GM21390 (cell line): ENCODE results near the gene RAP1GAP.
"Not testable (repeated sequence)": the region's sequence is repeated elsewhere in the genome, so short reads cannot be mapped to it uniquely, and the experiment has no call there.

ENCODE experiments used
- ATAC-seq: cut with Tn5 transposase; IDR thresholded peaks from one replicate; pipeline ENCODE4 v1.9.1; 2021; ENCODE audit not compliant: unreplicated experiment

RAP1GAP gene

GRCh38 chr1:21680381-21680780, 11.2 kb upstream of the RAP1GAP start:
- no peak for ATAC-seq

DNA sequence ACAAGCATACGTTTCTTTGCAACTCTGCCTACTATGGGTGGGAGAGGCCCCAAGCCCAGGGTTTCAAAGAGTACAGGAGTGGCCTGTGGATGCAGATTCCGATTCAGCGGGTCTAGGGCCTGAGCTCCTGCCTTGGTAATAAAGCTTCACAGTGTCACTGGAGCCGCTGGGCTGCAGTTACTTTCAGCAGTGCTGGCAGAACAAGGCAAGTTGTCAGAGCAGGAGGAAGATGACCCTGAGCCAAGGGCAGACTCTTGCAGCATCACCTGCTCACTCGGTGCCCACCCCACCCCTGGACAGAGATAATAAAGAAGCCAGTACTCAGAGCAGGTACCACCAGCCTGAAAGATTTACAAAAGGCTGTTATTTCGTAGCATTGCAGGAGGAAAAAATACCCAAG, 8.0 kb upstream of the RAP1GAP start:
- ATAC-seq: no peak

- ATAC-seq: no peak
These were observed 5.8 kb upstream of the RAP1GAP start for GRCh38 chr1:21674957-21675356.

DNA sequence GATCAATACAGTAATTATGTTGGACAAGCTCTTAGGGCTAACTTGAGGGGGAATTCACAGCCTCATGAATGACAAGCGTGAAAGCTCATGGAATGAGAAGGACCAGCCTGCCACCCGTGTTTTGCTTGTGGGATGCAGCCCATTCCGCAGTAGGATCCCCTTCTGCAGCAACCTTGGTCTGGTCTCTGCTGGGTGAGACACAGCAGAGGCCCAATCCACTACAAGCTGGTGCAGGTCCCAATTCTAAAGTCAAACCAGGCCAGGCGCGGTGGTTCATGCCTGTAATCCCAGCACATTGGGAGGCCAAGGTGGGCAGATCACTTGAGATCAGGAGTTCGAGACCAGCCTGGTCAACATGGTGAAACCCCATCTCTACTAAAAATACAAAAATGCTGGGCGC, 4.7 kb upstream of the RAP1GAP start:
- not testable (repeated sequence) for ATAC-seq

DNA sequence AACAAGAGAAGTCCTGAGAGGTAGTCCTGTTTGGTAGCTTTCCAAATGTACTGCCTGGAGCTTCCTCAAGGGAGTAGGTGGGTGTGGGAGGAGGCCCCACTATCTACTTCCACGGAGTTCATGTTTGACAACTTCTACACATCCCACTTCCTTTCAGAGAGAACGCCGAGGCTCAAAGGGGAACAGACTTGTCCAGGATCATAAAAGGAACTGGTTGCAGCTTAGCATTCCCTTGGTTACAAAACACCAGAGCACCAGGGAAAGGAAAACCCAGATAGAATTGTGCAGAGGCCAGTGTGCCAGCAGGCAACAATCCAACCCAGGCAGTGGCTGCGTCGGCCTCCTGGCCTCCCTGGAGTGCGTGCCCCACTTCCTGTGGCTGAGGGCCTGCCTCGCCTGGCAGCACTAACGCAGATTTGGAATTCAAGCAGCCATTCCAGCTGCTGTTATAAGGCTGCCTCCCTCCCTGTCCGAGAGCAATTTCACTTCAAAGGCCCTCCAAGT, 4.2 kb upstream of the RAP1GAP start:
- no peak for ATAC-seq

DNA sequence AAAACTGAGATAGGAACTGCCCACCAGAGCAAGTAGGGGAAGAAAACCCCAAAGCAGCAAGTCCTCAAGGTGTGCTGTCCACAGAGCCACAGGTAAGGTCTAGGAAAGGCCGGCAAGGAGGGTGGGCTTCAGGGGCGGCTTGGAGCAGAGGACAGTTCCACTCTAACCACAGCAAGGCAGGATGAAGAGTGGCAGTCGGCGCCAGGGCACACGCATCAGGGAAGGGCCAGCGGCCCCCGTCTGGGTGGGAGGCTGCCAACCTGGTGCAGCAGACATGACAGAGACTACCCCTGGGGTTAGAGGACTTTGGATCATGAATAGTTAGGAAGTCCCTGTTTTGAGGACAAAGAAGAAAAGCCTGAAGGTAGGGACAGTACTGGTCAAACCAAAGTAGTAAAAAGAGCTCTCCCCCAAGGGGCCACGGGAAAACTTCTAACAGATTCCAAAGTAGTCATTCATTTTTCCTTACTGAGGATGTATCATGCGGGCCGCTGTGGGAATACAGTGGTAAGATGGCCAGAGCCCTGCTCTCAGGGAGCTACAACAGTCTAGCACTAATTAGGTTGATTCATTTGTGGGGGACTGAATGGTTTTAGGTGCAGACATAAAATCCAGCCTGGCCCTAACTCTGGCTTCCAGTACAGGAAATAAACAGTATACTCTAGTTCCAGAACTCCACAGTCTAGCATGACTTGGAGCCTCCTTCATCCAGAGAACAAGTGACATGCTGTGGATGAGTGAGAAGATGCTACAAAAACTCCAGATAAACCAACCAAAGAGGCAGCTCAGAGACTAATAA, 3.5 kb upstream of the RAP1GAP start:
- no peak for ATAC-seq

GRCh38 chr1:21671915-21672314, 2.8 kb upstream of the RAP1GAP start:
- no peak for ATAC-seq

DNA sequence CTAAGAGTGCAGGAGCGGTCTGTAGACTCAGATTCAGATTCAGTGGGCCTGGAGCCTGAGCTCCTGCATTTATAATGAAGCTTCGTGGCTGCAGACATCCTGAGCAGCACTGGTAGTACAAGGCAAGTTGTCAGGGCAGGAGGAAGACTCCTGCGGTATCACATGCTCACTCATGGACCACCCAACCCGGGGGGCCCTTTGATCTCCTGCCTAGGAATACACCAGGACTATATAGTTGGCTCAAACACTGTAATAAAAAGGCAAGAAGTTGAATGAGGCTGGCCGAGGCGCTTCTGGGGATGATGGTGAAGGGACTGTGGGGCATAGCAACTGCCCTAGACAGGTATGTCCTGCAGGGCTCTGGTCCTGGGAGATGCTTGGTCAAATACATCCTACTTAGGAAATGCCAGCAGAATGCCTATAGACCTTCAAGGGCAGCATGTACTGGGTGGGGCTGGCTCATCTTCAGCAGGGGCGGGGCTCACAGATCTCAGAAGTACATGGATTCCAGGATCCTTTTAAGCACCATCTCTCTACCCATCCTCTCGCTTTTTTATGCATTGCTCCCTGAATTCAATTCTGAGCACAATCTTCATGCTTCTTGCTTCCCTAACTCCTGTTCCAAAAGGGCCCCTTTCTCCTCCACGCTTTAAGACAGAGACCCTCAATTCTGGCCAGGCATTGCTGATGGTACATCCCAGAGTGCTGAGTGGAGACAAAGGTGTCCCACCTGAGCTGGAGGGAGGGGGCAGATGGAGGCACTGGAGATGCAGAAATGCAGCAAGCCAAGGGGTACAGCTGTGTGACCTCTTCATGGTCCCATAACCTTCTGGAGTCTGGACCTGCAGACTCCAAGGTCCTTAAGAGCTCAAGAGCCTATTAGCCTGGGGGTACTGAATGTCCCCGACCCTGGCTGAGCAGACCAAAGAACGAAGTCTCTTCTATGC, 2.1 kb upstream of the RAP1GAP start:
- ATAC-seq: no peak

DNA sequence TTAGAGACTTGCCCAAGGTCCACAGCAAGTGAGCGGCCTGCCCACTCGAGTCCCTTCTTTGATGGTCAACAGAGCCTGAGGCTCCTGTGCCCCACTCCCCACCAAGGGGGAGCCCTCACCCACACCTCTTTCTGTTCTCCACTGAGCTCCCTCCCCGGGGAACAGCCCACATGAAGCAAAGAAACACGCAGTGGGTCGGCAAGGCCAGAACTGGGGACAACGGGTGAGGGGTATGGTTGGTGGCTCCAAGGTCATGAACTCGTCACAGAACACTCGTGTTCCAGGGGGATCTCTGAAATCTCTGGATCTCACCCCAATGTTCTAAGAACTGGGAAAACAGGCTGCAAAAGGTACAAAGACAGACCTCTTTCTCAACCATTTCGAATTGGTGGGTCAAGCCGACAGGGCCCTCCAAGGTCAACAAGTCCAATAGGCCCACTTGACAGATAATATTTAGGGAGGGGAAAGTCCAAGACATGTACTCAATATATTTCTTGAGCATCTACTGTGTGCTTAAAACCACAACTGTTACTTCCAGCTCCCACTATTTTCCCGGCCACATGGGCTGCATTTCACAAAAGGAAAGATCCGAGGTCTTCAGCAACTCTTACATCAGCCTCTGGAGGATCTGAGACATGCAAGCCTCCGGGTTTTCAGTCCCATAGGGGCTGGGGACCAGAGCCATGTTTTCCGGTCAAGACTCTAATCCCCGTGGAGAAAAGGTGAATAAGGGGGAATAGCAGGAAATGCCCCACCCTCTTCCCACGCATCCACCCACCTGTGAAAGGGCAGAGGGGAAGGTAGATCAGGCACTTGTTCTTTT, 1.1 kb upstream of the RAP1GAP start:
- ATAC-seq: no peak

DNA sequence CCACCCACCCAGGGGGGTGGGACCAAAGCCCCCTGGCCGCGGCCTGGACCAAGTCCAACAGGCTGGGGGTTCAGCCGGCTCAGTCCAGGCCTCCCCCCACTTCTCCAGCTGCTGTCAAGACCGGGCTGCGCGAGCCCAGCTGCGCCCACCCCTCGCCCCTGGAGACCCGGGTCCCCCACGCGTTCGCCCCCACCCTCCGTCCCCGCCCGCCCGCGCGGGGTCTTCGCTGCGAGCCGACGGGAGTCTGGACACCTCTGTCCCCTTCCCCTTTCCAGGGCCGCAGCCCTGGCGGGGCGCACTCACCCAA, 253 bp downstream of the RAP1GAP start:
- ATAC-seq: no peak

DNA sequence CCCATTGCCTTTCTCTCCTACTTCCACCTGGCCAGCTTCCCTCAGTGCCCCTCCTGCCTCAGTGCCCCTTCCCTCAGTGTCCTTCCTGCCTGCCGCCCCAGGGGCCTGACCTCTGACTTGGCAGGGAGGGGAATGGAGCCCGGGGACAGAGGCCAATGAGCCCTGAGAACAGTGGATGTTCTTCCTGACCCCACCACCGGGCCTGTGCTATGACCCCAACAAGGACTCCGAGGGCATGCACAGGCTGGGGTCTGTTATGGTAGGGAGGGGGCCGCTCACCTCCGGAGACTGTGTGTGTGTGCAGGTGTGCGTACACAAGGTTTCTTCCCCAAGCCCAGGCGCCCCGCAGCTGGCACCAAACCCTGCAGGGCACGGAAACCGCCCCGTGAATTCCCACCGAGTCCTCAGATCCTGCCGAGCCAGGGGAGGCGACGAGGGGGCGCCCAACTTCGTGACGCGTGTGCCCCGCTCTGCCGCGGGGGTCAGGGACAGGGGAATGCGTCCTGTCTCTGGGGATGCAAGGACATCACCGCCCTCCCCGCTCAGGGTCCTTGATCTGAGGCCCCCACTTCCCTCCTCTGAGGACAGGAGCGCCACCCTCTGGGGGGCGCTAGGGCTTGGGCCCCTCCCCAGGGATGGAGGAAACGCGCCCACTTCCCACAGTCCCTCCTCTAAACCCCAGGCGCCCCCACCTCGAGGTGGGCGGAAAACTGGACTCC, 766 bp downstream of the RAP1GAP start:
- ATAC-seq: no peak

DNA sequence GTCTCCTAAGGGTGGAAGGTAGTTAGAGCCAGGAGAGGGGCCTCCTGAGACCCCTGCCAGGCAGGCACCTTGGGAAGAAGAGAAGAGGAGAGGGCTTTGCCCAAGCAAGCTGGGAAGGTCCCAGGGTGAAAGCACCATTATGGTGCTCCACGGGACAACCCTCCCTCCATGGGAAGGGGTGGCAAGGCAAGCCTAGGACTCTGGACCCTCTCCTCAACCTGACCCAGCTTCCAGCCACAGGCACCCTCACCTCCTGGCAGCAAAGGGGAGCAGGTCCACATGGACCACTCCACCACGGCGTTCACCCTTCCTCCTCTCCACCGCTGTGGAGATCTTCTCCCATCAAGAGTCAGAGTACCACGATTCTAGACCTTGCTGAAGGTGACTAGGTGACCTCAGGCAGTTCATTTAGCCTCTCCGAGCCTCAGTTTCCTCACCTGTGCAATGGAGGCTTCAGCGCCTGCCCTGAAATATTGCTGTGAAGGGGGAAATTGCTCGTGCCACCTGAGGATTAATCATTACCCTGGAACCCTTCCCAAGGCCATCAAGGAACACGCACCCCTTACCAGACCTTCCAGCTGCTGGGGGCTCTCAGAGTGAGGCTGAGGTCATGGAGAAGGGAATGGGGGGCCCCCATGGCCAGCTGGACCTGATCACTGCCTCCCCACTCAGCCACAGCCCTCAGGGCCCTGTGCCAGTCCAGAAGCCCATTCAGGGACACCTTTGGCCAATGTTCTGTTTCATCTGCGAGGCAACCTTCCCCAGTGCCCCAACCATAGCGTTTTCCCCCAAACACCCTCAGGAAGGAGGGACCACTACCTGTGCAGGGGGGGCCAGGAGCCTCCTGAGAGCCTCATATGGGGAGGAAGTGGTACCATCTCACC, 1.6 kb downstream of the RAP1GAP start:
- no peak for ATAC-seq

DNA sequence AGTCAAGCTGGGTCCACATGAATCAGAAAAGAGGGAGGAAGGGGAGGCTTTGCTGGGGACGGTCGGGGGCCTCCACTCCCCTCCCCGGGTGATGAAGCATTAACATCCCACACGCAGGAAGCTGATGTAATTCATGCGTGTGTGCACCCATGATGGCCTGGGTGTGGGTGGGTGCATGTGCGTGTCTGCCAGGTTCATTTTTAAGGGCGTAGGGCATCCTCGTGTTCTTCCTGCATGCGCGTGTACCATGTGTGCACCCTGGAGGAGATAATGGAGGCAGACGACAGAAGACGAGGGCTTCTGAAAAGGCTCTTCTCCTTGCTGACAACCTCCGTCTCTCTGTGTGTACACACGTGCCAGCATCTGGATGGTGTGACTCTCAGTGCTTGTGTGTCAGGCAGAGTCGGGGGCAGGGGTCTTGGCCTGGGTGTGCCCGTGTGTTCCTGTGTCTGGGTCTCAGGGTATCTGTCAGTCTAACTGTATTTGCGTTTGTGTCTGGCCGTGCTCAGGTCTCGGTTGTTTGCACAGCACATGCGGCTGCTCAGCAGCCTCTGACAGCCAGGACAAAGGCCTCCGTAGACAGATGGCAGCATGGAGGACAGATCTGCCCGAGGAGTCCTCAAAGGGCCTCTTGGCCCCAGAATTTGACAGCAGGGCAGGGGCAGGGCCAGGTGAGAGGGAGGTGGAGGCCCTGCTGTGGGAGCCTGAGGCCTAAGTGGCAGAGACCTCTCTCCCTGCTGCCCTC, 2.4 kb downstream of the RAP1GAP start:
- ATAC-seq: no peak

- no peak for ATAC-seq
These were observed 3.2 kb downstream of the RAP1GAP start for GRCh38 chr1:21665711-21666575.

DNA sequence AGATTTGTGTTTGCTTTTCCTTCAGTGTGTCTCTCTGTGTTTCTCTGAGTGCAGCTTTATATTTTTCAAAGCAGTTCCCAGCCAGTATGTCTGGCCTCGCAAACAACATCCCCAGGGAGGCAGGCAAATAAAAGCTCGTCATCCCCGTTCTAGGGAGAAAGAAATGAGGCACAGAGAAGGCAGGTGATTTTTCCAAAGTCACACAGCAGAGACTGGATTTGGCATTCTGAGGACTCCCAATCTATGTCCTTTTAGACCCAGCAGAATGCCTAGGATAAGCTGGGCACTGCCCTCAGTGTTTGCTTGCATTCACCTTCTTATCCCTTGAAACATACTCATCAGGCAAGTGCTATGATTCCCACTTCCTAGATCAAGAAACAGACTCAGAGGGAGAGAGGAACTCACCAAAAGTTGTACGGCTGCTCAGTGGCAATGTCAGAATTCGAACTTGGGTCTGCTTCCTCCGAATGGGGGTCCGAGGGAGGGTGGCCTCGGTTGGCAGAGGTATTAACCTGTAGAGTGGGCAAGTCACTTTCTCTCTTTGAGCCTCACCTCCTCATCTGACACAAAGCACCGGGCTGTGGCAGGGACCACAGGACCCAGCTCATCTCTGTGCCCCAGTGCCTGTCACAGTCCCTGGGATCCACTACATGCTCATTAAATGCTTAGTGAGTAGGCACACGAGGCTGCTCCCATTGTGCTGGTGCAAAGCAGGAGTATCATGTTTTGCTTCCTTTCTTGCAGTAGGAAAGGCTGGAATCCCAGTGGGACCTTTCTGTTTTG, 4.2 kb downstream of the RAP1GAP start:
- no peak for ATAC-seq

DNA sequence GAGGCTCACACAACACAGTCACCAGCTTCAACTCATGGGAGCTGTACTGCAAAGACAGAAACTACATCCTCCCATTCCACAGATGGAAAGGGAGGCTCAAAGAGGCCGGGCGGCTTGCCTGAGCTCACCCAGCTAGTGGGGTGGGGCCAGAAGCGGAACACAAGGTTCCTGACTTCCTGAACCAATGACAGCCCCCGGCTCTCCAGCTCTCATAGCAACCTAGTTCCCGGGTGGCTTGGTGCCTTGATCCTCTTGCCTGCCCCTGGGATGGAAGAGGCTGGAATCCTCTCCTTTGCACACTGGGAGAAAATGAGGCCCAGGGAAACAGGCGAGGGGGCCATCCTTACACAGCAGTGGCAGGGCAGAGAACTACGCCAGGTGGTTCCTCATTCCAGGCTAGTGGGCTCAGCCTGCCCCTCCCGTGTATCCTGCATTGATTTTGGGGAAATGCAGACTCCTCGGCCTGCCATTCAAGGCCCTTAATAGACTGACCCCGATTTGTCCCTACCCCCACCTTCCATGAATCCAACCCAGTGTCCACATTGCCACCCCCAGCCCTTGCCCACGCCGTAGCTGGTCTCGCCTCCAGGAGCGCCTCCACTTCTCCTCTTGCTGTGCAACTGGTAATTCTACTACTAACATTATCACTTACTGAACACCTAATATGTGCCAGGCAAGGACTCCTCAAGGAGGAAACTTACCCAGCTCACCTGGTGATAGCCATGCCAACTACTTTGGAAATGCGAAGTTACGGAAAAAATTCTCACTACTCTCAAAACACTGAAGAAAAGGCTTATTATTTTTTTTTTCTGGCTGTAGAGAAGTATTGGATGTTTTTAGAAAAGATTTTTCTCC, 5.0 kb downstream of the RAP1GAP start:
- no peak for ATAC-seq
